IMR-90 (cell line): ENCODE results near the gene TMEM50B. TPM values are rescaled to one million over a fixed set of nuclear protein-coding genes. Genes with fewer than 3 reads are reported as not detected.

ENCODE experiments used
- ATAC-seq: fragments of 200-7000 bp; cut with Tn5 transposase; 2 replicates; pipeline ENCODE4 v1.9.1; 2020; ENCODE audit warnings: low read depth, mild to moderate bottlenecking, moderate library complexity
- BruUV-seq: library from RNA; stranded (reverse); fragments of 400-500 nt; replicated peaks from 2 replicates; lab custom pipeline; 2021; lab: Mats Ljungman, UMichigan
- CTCF ChIA-PET: fragments of 300-600 bp; formaldehyde crosslinking; extraction: SDS; loops from one replicate; lab custom pipeline; 2021; ENCODE audit warnings: antibody characterized with exemption; lab: Yijun Ruan, JAX
- POLR2A ChIA-PET: fragments of 300-600 bp; sonication (Branson Sonifier 250); formaldehyde crosslinking; loops from one replicate; lab custom pipeline; 2022; ENCODE audit warnings: antibody characterized with exemption; ENCODE audit not compliant: unreplicated experiment; lab: Charles Lee
- DNase-seq: peaks from one replicate; pipeline ENCODE4 v3.0.0; 2013
- H2AFZ ChIP-seq: replicated peaks from 2 replicates; pipeline ENCODE3; 2013; ENCODE audit warnings: low read length, mild to moderate bottlenecking; ENCODE audit not compliant: poor library complexity
- H2AK5ac ChIP-seq: 2 replicates; pipeline ENCODE4 v1.6.1; 2013; ENCODE audit warnings: low read depth, low read length, inconsistent platforms
- H2AK9ac ChIP-seq: replicated peaks from 2 replicates; pipeline ENCODE3; 2013; ENCODE audit warnings: mild to moderate bottlenecking, low read depth, low read length, moderate library complexity; ENCODE audit not compliant: poor library complexity
- H2BK120ac ChIP-seq: 2 replicates; pipeline ENCODE4 v1.6.1; 2013; ENCODE audit warnings: low read depth, low read length, inconsistent platforms
- H2BK15ac ChIP-seq: 3 replicates; pipeline ENCODE4 v1.6.1; 2013; ENCODE audit warnings: low read depth, low read length, inconsistent platforms
- H2BK20ac ChIP-seq: 2 replicates; pipeline ENCODE4 v1.6.1; 2013; ENCODE audit warnings: low read depth, mild to moderate bottlenecking, inconsistent platforms, low read length, moderate library complexity
- H2BK5ac ChIP-seq: 2 replicates; pipeline ENCODE4 v1.6.1; 2013; ENCODE audit warnings: mild to moderate bottlenecking, low read depth, low read length, inconsistent platforms; ENCODE audit not compliant: poor library complexity, severe bottlenecking
- H3K14ac ChIP-seq: replicated peaks from 2 replicates; pipeline ENCODE4 v1.6.1; 2013; ENCODE audit warnings: low read depth, low read length, inconsistent platforms
- H3K18ac ChIP-seq: 2 replicates; pipeline ENCODE4 v1.6.1; 2013; ENCODE audit warnings: low read depth, low read length, control low read depth
- H3K23ac ChIP-seq: 2 replicates; pipeline ENCODE4 v1.6.1; 2013; ENCODE audit warnings: low read depth, low read length, inconsistent platforms
- H3K27ac ChIP-seq: 2 replicates; pipeline ENCODE4 v1.5.1; 2013; ENCODE audit warnings: mild to moderate bottlenecking, control low read depth, low read length; ENCODE audit not compliant: insufficient read depth
- H3K27me3 ChIP-seq: 2 replicates; pipeline ENCODE4 v1.6.1; 2013; ENCODE audit warnings: low read length; ENCODE audit not compliant: control insufficient read depth, insufficient read depth
- H3K36me3 ChIP-seq: 2 replicates; pipeline ENCODE4 v1.6.1; 2013; ENCODE audit warnings: low read length, mixed read lengths; ENCODE audit not compliant: control insufficient read depth, insufficient read depth
- H3K4ac ChIP-seq: 2 replicates; pipeline ENCODE4 v1.6.1; 2013; ENCODE audit warnings: low read depth, low read length, inconsistent platforms
- H3K4me1 ChIP-seq: 2 replicates; pipeline ENCODE4 v1.6.1; 2013; ENCODE audit warnings: low read length, mixed read lengths; ENCODE audit not compliant: control insufficient read depth, insufficient read depth
- H3K4me2 ChIP-seq: 2 replicates; pipeline ENCODE4 v1.6.1; 2013; ENCODE audit warnings: low read depth, mild to moderate bottlenecking, control low read depth, low read length, moderate library complexity
- H3K4me3 ChIP-seq: 2 replicates; pipeline ENCODE4 v1.5.1; 2013; ENCODE audit warnings: low read depth, mild to moderate bottlenecking, control low read depth, low read length, moderate library complexity; ENCODE audit not compliant: insufficient read depth
- H3K56ac ChIP-seq: 2 replicates; pipeline ENCODE4 v1.6.1; 2013; ENCODE audit warnings: low read length, inconsistent platforms; ENCODE audit not compliant: insufficient read depth; ENCODE audit errors: extremely low read depth
- H3K79me1 ChIP-seq, 2 experiments: 2 replicates each; pipeline ENCODE4 v1.6.1; 2013; ENCODE audit warnings: low read length in 2 of 2, inconsistent platforms in 1 of 2, low read depth in 1 of 2
- H3K9ac ChIP-seq: 2 replicates; pipeline ENCODE4 v1.6.1; 2013; ENCODE audit warnings: low read depth, low read length, control low read depth
- H3K9me1 ChIP-seq: 2 replicates; pipeline ENCODE4 v1.6.1; 2013; ENCODE audit warnings: low read length, inconsistent platforms; ENCODE audit not compliant: insufficient read depth
- H3K9me3 ChIP-seq: 2 replicates; pipeline ENCODE4 v1.6.1; 2013; ENCODE audit warnings: low read length; ENCODE audit not compliant: control insufficient read depth, insufficient read depth
- H4K20me1 ChIP-seq: 2 replicates; pipeline ENCODE4 v1.6.1; 2013; ENCODE audit warnings: low read length, inconsistent platforms; ENCODE audit not compliant: insufficient read depth
- H4K5ac ChIP-seq: 2 replicates; pipeline ENCODE4 v1.6.1; 2013; ENCODE audit warnings: mild to moderate bottlenecking, low read depth, low read length, control low read depth
- H4K8ac ChIP-seq, 2 experiments: 2 replicates each; pipeline ENCODE4 v1.6.1; 2013; ENCODE audit warnings: low read depth in 2 of 2, low read length in 2 of 2, control low read depth in 1 of 2, inconsistent platforms in 1 of 2
- H4K91ac ChIP-seq: 2 replicates; pipeline ENCODE4 v1.6.1; 2013; ENCODE audit warnings: low read depth, low read length, inconsistent platforms; ENCODE audit not compliant: insufficient read depth
- CEBPB ChIP-seq: IDR thresholded peaks from 2 replicates; pipeline ENCODE4 v1.6.1; 2012; ENCODE audit warnings: low read depth, low read length, improper control_type of control experiment
- SMC3 ChIP-seq: fragments of 150-350 bp; IDR thresholded peaks from 2 replicates; pipeline ENCODE4 v1.6.1; 2016; ENCODE audit warnings: low read depth, mild to moderate bottlenecking, antibody characterized with exemption, low read length, moderate library complexity
- WGBS, 2 experiments: methylation state at CpG; one replicate each; pipeline versions ENCODE4 v1.1.5 to v1.1.7; 2013; ENCODE audit warnings: missing lambda C conversion rate in 2 of 2; ENCODE audit not compliant: insufficient read length in 1 of 2; ENCODE audit errors: extremely low coverage in 2 of 2; 5-methylcytosine and 5-hydroxymethylcytosine counted together
- dilution Hi-C: fragments of 300-500 bp; cut with HindIII; formaldehyde crosslinking; loops from one replicate; pipeline ENCODE4 v1.14.3; 2018; ENCODE audit warnings: low sequenced_read_pairs; ENCODE audit not compliant: unreplicated experiment
- in situ Hi-C: fragments of 300-500 bp; cut with MboI; formaldehyde crosslinking; loops from 3 replicates; pipeline ENCODE4 v1.14.3; 2019; ENCODE audit warnings: low sequenced_read_pairs, inconsistent platforms, mixed read lengths
- intact Hi-C: fragments of 100-400 bp; cut with micrococcal nuclease; formaldehyde crosslinking; loops from 2 replicates; pipeline ENCODE4 v1.10.0; 2022
- polyA plus RNA-seq, 3 experiments: library from polyadenylated mRNA; depleted of rRNA; stranded (reverse); fragments of >200 nt; gene quantifications; 2 replicates each; pipeline ENCODE4 v1.2.3, GENCODE V29; 2012; ENCODE audit warnings: low replicate concordance in 1 of 3
- total RNA-seq: library from RNA; depleted of rRNA; stranded (reverse); fragments of >200 nt; gene quantifications from 2 replicates; pipeline ENCODE4 v1.2.3, GENCODE V29; 2012

Gene TMEM50B
- total and polyA plus RNA-seq, 2 of the 4 experiments (the other 2 are of a cell fraction): 10.9 to 25.9 TPM

GRCh38 chr21:33402001-33402979 lies 77.5 kb downstream of the TMEM50B start:
- peaks cover 7% of the 10 kb centered on the region for H3K4me1 ChIP-seq
- ChIA-PET POLR2A (interaction anchor here (0.6 kb wide), 1 partner anchor 282 kb away, joined by 4 read pairs; no protein-coding TSS in a partner anchor), CTCF (interaction anchor here (1.0 kb wide), 1 partner anchor 17 kb away, joined by 3 read pairs; no protein-coding TSS in a partner anchor)
- H3K4me2 ChIP-seq: peak overlapping the region; percentile 44
- BruUV-seq: no TSS peak
- dilution Hi-C loops (no loop called here), intact Hi-C loops (loop anchor here (10.0 kb wide), 1 partner anchor 57 kb away; no protein-coding TSS in a partner anchor), in situ Hi-C loops (no loop called here)
- no peak overlapping the region for H3K23ac ChIP-seq
- peak overlapping the region; percentile 72 for H2AK9ac ChIP-seq
- peak overlapping the region; percentile 73 for H2BK120ac ChIP-seq
- H2AK5ac ChIP-seq: peak overlapping the region; percentile 37; the same call in 1 of the 2 replicates
- peaks cover 29% of the 10 kb centered on the region for H4K20me1 ChIP-seq
- H2BK15ac ChIP-seq: peak overlapping the region; percentile 50; the same call in 1 of the 3 replicates
- H3K27me3 ChIP-seq: no peaks in the 10 kb centered on the region
- H4K8ac ChIP-seq: peak overlapping the region; percentile 8 to 71; a peak in 3 of 4 replicates
- H2BK5ac ChIP-seq: peak overlapping the region; percentile 75
- peaks cover 9 to 31% of the 10 kb centered on the region in 2 experiments for H3K79me1 ChIP-seq
- H4K5ac ChIP-seq: peak overlapping the region; percentile 66
- H3K18ac ChIP-seq: peak overlapping the region; percentile 11; the same call in 1 of the 2 replicates
- H3K14ac ChIP-seq: peak overlapping the region; percentile 79
- H2BK20ac ChIP-seq: peak overlapping the region; percentile 62; the same call in 1 of the 2 replicates
- ATAC-seq: peak; percentile 43
- TF ChIP-seq SMC3 (no peak), CEBPB (peak; percentile 24; the same call in 1 of the 2 replicates)
- peak overlapping the region; percentile 74 for H3K27ac ChIP-seq
- H3K4ac ChIP-seq: peak overlapping the region; percentile 82
- H3K9ac ChIP-seq: peak overlapping the region; percentile 50; the same call in 1 of the 2 replicates
- H2AFZ ChIP-seq: peak overlapping the region; percentile 91
- peak overlapping the region; percentile 38; the same call in 1 of the 2 replicates for H3K56ac ChIP-seq
- peak; percentile 71 for DNase-seq
- H4K91ac ChIP-seq: peak overlapping the region; percentile 56
- H3K9me1 ChIP-seq: peaks cover 7% of the 10 kb centered on the region
- H3K9me3 ChIP-seq: no peaks in the 10 kb centered on the region
- peak overlapping the region; percentile 79 for H3K4me3 ChIP-seq
- H3K36me3 ChIP-seq: peaks cover 4% of the 10 kb centered on the region; the same call in 1 of the 2 replicates
- 56% methylated on average over 15 of the region's 45 CpGs; no CpG with 5 or more reads in 1 of the 2 experiments for WGBS, 2 experiments
